Trophoblast cell (in vitro differentiated cells and primary cell): ENCODE results near the gene FAM193A.

Source experiments
- DNase-seq, 2 donors: peaks; one replicate each; pipeline ENCODE4 v3.0.0-alpha.2; 2016
- H2AFZ ChIP-seq: 2 replicates; pipeline ENCODE4 v1.6.1; 2013; ENCODE audit warnings: low read length, moderate library complexity, mild to moderate bottlenecking; ENCODE audit not compliant: insufficient read depth, poor library complexity
- H2AK5ac ChIP-seq: 2 replicates; pipeline ENCODE4 v1.6.1; 2013; ENCODE audit warnings: mild to moderate bottlenecking, low read length
- H2BK120ac ChIP-seq: 2 replicates; pipeline ENCODE4 v1.6.1; 2013; ENCODE audit warnings: low read length, mild to moderate bottlenecking, moderate library complexity; ENCODE audit not compliant: insufficient read depth, poor library complexity
- H2BK12ac ChIP-seq: 2 replicates; pipeline ENCODE4 v1.6.1; 2013; ENCODE audit warnings: mild to moderate bottlenecking, low read length, moderate library complexity
- H2BK5ac ChIP-seq: 2 replicates; pipeline ENCODE4 v1.6.1; 2013; ENCODE audit warnings: low read length, low read depth, moderate library complexity, mild to moderate bottlenecking; ENCODE audit not compliant: poor library complexity
- H3K14ac ChIP-seq: 2 replicates; pipeline ENCODE4 v1.6.1; 2013; ENCODE audit warnings: mild to moderate bottlenecking, low read length
- H3K18ac ChIP-seq: 2 replicates; pipeline ENCODE4 v1.6.1; 2013; ENCODE audit warnings: mild to moderate bottlenecking, low read length
- H3K23ac ChIP-seq: 2 replicates; pipeline ENCODE4 v1.6.1; 2013; ENCODE audit warnings: low read length
- H3K27ac ChIP-seq: 2 replicates; pipeline ENCODE4 v1.5.1; 2013; ENCODE audit warnings: low read depth, mild to moderate bottlenecking, inconsistent platforms, low read length, moderate library complexity
- H3K27me3 ChIP-seq: 2 replicates; pipeline ENCODE4 v1.6.1; 2013; ENCODE audit warnings: inconsistent platforms, mild to moderate bottlenecking, low read length, moderate library complexity; ENCODE audit not compliant: insufficient read depth
- H3K36me3 ChIP-seq, 2 experiments: 1 replicate in 1 of 2; 2 replicates in 1 of 2; pipeline ENCODE4 v1.6.1; 2013; ENCODE audit warnings: low read length in 2 of 2, mild to moderate bottlenecking in 2 of 2, moderate library complexity in 1 of 2; ENCODE audit not compliant: insufficient read depth in 2 of 2, control insufficient read depth in 1 of 2
- H3K4ac ChIP-seq: 2 replicates; pipeline ENCODE4 v1.6.1; 2013; ENCODE audit warnings: low read depth, mild to moderate bottlenecking, low read length, moderate library complexity
- H3K4me1 ChIP-seq, 2 experiments: 1 replicate in 1 of 2; 2 replicates in 1 of 2; pipeline ENCODE4 v1.6.1; 2013; ENCODE audit warnings: low read length in 2 of 2, mild to moderate bottlenecking in 2 of 2, moderate library complexity in 1 of 2; ENCODE audit not compliant: insufficient read depth in 2 of 2, control insufficient read depth in 1 of 2
- H3K4me2 ChIP-seq: 2 replicates; pipeline ENCODE4 v1.6.1; 2013; ENCODE audit warnings: inconsistent platforms, mild to moderate bottlenecking, low read length, moderate library complexity
- H3K4me3 ChIP-seq: 2 replicates; pipeline ENCODE4 v1.5.1; 2013; ENCODE audit warnings: mild to moderate bottlenecking, low read depth, low read length, inconsistent platforms
- H3K79me1 ChIP-seq: one replicate; pipeline ENCODE4 v1.6.1; 2013; ENCODE audit warnings: low read length
- H3K79me2 ChIP-seq: 2 replicates; pipeline ENCODE4 v1.6.1; 2013; ENCODE audit warnings: low read length, mild to moderate bottlenecking; ENCODE audit not compliant: control insufficient read depth, insufficient read depth, poor library complexity
- H3K9ac ChIP-seq: 2 replicates; pipeline ENCODE4 v1.6.1; 2013; ENCODE audit warnings: mild to moderate bottlenecking, low read length
- H3K9me3 ChIP-seq: 2 replicates; pipeline ENCODE4 v1.6.1; 2013; ENCODE audit warnings: low read depth, mild to moderate bottlenecking, control low read depth, inconsistent platforms, low read length; ENCODE audit not compliant: insufficient read depth
- H4K12ac ChIP-seq: 2 replicates; pipeline ENCODE4 v1.6.1; 2013; ENCODE audit warnings: low read depth, mild to moderate bottlenecking, low read length, moderate library complexity
- H4K8ac ChIP-seq: 2 replicates; pipeline ENCODE4 v1.6.1; 2013; ENCODE audit warnings: low read depth, mild to moderate bottlenecking, low read length, moderate library complexity
- H4K91ac ChIP-seq: one replicate; pipeline ENCODE4 v1.6.1; 2013; ENCODE audit warnings: low read depth, mild to moderate bottlenecking, low read length, moderate library complexity
- WGBS: extraction: QIAGEN DNeasy Blood & Tissue Kit; methylation state at CpG from one replicate; pipeline ENCODE4 v1.1.7; 2013; ENCODE audit warnings: missing lambda C conversion rate; ENCODE audit not compliant: insufficient read length, insufficient coverage; ENCODE audit errors: extremely low coverage; 5-methylcytosine and 5-hydroxymethylcytosine counted together

The FAM193A gene

DNA sequence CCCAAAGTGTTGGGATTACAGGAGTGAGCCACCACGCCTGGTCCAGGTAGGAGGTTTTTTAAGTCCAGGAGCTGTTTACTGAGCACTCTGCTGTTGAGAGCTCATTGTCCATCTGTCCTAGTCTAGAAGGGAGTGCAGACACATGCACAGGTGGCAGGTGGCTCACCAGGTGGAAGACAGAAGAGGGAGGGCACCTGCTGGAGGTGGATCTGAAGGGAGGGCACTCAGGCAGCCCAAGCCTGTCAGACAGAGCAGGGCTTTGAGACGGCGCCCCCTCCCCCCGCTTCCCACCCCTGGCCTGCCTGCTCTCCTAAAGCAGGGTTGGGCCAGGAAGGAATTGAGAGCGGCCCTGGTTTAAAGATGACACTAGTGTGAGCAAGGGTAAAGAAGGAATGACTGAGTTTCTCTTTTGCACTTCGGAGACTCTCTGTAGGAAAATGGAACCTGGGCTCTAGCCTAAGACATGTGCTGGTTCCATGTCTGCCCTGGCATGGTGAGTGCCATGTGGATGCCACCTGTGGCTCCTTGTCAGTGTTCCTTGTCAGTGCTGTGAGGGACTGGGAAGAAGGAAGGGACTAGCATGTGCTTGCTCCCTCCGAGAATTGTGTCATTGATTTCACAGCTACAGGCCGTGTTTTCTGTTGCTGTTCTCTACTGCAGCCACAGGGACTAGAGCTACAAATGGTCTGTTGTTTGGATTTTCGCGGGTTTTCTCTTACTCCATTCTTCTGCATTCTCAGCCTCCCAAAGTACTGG, 111.1 kb downstream of the FAM193A start:
- Histone ChIP-seq H3K79me1 (no peaks in the 10 kb centered on the region), H2BK12ac (no peak overlapping the region), H3K4ac (no peak overlapping the region), H3K79me2 (no peaks in the 10 kb centered on the region), H3K4me1 (peaks cover 0 to 6% of the 10 kb centered on the region in 2 experiments), H3K4me2 (no peak overlapping the region), H2AFZ (no peak overlapping the region), H3K18ac (no peak overlapping the region), H3K9ac (no peak overlapping the region), H3K14ac (no peak overlapping the region), H3K36me3 (peaks cover 48 to 62% of the 10 kb centered on the region in 2 experiments), H4K91ac (no peak overlapping the region), H3K4me3 (no peak overlapping the region), H3K27me3 (no peaks in the 10 kb centered on the region), H4K8ac (no peak overlapping the region), H3K27ac (no peak overlapping the region), H3K9me3 (no peaks in the 10 kb centered on the region), H2BK5ac (no peak overlapping the region), H2BK120ac (no peak overlapping the region), H3K23ac (no peak overlapping the region), H4K12ac (no peak overlapping the region), H2AK5ac (no peak overlapping the region)
- no peak for DNase-seq
- no CpG with 5 or more reads among the region's 10 CpGs for WGBS

DNA sequence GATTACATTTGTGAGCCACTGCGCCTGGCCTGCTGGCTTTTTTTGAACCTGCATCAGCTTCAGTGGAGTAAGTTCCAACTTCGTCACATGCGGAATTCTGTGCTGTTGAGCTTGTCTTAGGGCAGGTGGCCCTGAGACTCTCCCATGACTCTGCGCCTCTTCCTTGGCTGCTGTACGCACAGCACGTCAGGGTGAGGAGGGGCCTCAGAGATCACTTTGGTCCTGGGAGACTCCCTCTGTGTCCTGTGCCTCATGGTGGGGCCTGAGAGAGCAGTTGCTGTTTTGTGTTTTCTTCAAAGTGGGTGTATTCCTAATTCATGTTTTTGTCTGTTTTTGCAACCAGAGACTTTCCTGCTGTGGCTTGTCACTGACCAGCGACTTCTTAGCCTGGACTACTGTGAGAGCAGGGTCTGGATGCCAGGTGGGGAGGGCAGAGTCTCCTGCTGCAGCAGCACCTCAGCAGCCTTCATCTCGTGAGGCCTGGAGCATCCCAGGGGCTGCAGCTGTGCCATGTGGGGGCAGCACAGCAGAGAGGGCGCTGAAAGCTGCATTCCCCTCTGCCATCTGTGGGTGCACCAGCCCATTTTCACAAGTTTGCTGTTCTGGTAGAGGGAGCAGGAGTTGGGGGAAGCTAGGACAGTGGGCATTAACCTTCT, 111.8 kb downstream of the FAM193A start:
- H2AFZ ChIP-seq, result no peak overlapping the region
- no peak overlapping the region for H3K9ac ChIP-seq
- no peak overlapping the region for H3K4ac ChIP-seq
- WGBS, result no CpG with 5 or more reads among the region's 9 CpGs
- H2BK120ac ChIP-seq, result no peak overlapping the region
- no peak overlapping the region for H3K18ac ChIP-seq
- H3K9me3 ChIP-seq, result no peaks in the 10 kb centered on the region
- no peak overlapping the region for H3K14ac ChIP-seq
- H3K27ac ChIP-seq, result no peak overlapping the region
- no peak overlapping the region for H2BK5ac ChIP-seq
- H3K23ac ChIP-seq, result no peak overlapping the region
- no peak overlapping the region for H4K12ac ChIP-seq
- H3K79me1 ChIP-seq, result no peaks in the 10 kb centered on the region
- DNase-seq, result no peak
- H3K36me3 ChIP-seq, result peaks cover 45 to 58% of the 10 kb centered on the region in 2 experiments
- H2BK12ac ChIP-seq, result no peak overlapping the region
- no peak overlapping the region for H4K8ac ChIP-seq
- H3K4me3 ChIP-seq, result no peak overlapping the region
- H2AK5ac ChIP-seq, result no peak overlapping the region
- no peak overlapping the region for H3K4me2 ChIP-seq
- H4K91ac ChIP-seq, result no peak overlapping the region
- peaks cover 0 to 6% of the 10 kb centered on the region in 2 experiments for H3K4me1 ChIP-seq
- H3K27me3 ChIP-seq, result no peaks in the 10 kb centered on the region
- H3K79me2 ChIP-seq, result no peaks in the 10 kb centered on the region

DNA sequence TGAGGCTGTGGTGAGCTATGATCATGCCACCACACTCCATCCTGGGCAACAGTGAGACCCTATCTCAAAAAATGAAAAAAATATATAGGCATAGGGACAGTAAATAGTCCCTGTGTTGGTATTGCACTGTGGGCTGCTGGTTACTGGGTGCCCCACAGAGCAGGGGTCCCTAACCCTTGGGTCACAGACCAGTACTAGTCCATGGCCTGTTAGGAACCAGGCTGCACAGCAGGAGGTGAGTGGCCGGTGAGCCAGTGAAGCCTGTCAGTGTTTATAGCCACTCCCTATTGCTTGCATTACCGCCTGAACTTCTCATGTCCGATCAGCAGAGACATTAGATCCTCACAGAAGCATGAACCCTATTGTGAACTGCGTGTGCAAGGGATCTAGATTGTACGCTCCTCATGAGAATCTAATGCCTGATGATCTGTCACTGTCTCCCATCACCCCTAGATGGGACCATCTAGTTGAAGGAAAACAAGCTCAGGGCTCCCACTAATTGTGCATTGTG, 113.2 kb downstream of the FAM193A start:
- Histone ChIP-seq H2BK12ac (no peak overlapping the region), H2AK5ac (no peak overlapping the region), H3K9ac (no peak overlapping the region), H3K27ac (no peak overlapping the region), H3K4ac (no peak overlapping the region), H3K36me3 (peaks cover 37 to 49% of the 10 kb centered on the region in 2 experiments), H4K12ac (no peak overlapping the region), H2AFZ (no peak overlapping the region), H3K18ac (no peak overlapping the region), H2BK120ac (no peak overlapping the region), H3K4me3 (no peak overlapping the region), H3K23ac (no peak overlapping the region), H3K4me1 (peaks cover 0 to 6% of the 10 kb centered on the region in 2 experiments), H3K27me3 (no peaks in the 10 kb centered on the region), H3K79me1 (no peaks in the 10 kb centered on the region), H4K91ac (no peak overlapping the region), H3K14ac (no peak overlapping the region), H2BK5ac (no peak overlapping the region), H3K9me3 (no peaks in the 10 kb centered on the region), H3K79me2 (no peaks in the 10 kb centered on the region), H4K8ac (no peak overlapping the region), H3K4me2 (no peak overlapping the region)
- no peak for DNase-seq
- no CpG with 5 or more reads among the region's 5 CpGs for WGBS

DNA sequence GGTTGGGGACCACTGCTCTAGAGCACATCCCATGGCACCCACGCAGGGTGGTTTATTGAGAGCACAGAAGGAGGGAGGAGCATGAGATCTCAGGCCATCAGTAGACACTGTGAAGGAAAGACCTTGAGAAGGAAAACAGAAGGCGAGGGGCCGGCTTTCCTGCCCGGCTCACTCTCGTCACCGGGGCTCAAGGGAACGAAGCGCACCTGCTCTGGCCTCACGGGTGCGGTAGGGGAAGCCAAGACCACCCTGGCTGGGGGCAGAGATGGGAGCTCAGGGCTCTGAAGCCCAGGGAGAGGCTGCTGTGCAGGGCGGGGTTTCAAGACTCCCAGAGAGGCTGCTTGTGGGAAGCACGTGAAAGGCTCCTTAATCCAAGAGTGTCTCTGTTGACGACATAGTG, 113.8 kb downstream of the FAM193A start:
- H3K18ac ChIP-seq, result no peak overlapping the region
- no peak overlapping the region for H3K4me2 ChIP-seq
- no peak for DNase-seq
- H4K8ac ChIP-seq, result no peak overlapping the region
- no peak overlapping the region for H3K4ac ChIP-seq
- WGBS, result no CpG with 5 or more reads among the region's 13 CpGs
- no peaks in the 10 kb centered on the region for H3K79me2 ChIP-seq
- H3K36me3 ChIP-seq, result peaks cover 37 to 49% of the 10 kb centered on the region in 2 experiments
- no peak overlapping the region for H2AK5ac ChIP-seq
- H3K27me3 ChIP-seq, result no peaks in the 10 kb centered on the region
- no peak overlapping the region for H3K4me3 ChIP-seq
- no peak overlapping the region for H3K14ac ChIP-seq
- H3K4me1 ChIP-seq, result peaks cover 0 to 6% of the 10 kb centered on the region in 2 experiments
- H3K9ac ChIP-seq, result no peak overlapping the region
- no peaks in the 10 kb centered on the region for H3K79me1 ChIP-seq
- no peak overlapping the region for H2BK120ac ChIP-seq
- H4K12ac ChIP-seq, result no peak overlapping the region
- H3K27ac ChIP-seq, result no peak overlapping the region
- H3K23ac ChIP-seq, result no peak overlapping the region
- no peak overlapping the region for H2AFZ ChIP-seq
- no peak overlapping the region for H4K91ac ChIP-seq
- H2BK12ac ChIP-seq, result no peak overlapping the region
- no peak overlapping the region for H2BK5ac ChIP-seq
- H3K9me3 ChIP-seq, result no peaks in the 10 kb centered on the region
